Suprapubic skin (tissue), 4 donors: ENCODE results near the gene TGFBI.

ENCODE experiments used
- CTCF ChIP-seq, 2 donors: fragments of 200-600 bp in 1 of 2; fragments of 450-650 bp in 1 of 2; sonication (generic) in 1 of 2; IDR thresholded peaks; one replicate each; pipeline ENCODE4 v1.5.1; 2016 to 2019; ENCODE audit warnings: antibody characterized with exemption in 2 of 2, mild to moderate bottlenecking in 1 of 2, moderate library complexity in 1 of 2
- EP300 ChIP-seq: sonication (generic); formaldehyde crosslinking; IDR thresholded peaks from one replicate; pipeline ENCODE4 v1.6.1; 2017; ENCODE audit warnings: antibody characterized with exemption
- POLR2A ChIP-seq, 2 donors: fragments of 450-650 bp; IDR thresholded peaks; one replicate each; pipeline ENCODE4 v1.6.1; 2017; ENCODE audit warnings: antibody characterized with exemption in 2 of 2, mild to moderate bottlenecking in 2 of 2, moderate library complexity in 2 of 2
- POLR2AphosphoS5 ChIP-seq, 3 donors: sonication (generic); formaldehyde crosslinking; IDR thresholded peaks; one replicate each; pipeline ENCODE4 v1.6.1; 2017; ENCODE audit warnings: antibody characterized with exemption in 3 of 3

GRCh38 chr5:136012041-136012804 is 16.6 kb upstream of the TGFBI start:
- TF ChIP-seq CTCF (IDR thresholded peaks at IDR 0.05): no peak
- TF ChIP-seq POLR2AphosphoS5 (IDR thresholded peaks at IDR 0.05): no peak
- no peak for TF ChIP-seq EP300
- TF ChIP-seq POLR2A (IDR thresholded peaks at IDR 0.05): no peak
